DOHH2 (cell line): Measurements from ENCODE around the gene TRIM62.

Experiments
- EZH2phosphoT487 ChIP-seq: fragments of 200-600 bp; sonication (generic); IDR thresholded peaks from 2 replicates; pipeline ENCODE4 v1.6.1; 2017; ENCODE audit warnings: borderline replicate concordance, mild to moderate bottlenecking, antibody characterized with exemption, low read length, moderate library complexity, mixed read lengths
- TF ChIP-seq, protein P1 (sequence below): fragments of 200-600 bp; sonication (generic); IDR thresholded peaks from one replicate; pipeline ENCODE4 v1.5.1; 2014; ENCODE audit warnings: antibody characterized with exemption, mild to moderate bottlenecking, low read depth, low read length; ENCODE audit not compliant: poor library complexity, severe bottlenecking

DNA sequence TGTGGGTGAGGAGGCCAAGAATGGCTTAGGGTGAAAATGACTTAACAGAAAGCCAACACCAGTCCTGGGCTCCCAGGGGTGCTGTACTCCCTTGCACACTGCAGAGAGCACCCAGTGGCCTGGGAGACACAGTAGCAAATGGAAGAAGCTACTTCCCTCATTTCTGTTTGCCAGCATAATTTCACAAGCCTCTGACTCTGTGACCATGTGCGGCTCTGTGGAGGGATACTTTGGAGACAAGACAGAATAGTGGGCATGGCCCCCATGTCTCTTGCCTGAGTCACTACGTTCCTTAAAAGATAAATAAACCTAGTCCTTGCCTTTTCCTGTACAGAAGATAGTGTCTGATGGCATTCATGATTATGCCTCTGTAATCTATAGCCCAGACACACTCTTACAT, 38.1 kb downstream of the TRIM62 start:
- TF ChIP-seq, protein P1, sequence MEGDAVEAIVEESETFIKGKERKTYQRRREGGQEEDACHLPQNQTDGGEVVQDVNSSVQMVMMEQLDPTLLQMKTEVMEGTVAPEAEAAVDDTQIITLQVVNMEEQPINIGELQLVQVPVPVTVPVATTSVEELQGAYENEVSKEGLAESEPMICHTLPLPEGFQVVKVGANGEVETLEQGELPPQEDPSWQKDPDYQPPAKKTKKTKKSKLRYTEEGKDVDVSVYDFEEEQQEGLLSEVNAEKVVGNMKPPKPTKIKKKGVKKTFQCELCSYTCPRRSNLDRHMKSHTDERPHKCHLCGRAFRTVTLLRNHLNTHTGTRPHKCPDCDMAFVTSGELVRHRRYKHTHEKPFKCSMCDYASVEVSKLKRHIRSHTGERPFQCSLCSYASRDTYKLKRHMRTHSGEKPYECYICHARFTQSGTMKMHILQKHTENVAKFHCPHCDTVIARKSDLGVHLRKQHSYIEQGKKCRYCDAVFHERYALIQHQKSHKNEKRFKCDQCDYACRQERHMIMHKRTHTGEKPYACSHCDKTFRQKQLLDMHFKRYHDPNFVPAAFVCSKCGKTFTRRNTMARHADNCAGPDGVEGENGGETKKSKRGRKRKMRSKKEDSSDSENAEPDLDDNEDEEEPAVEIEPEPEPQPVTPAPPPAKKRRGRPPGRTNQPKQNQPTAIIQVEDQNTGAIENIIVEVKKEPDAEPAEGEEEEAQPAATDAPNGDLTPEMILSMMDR: no peak
- TF ChIP-seq EZH2phosphoT487: no peak
